Keratinocyte (primary cell): ENCODE measurements around the gene HORMAD2. TPM values are rescaled to one million over a fixed set of nuclear protein-coding genes. Genes with fewer than 3 reads are reported as not detected.

Source experiments
- DNase-seq: peaks from one replicate; pipeline ENCODE4 v3.0.0-alpha.2; 2011; ENCODE audit warnings: low read depth, missing footprints, low spot score
- FAIRE-seq: peaks from 2 replicates; lab custom pipeline; 2011; peaks lifted over from hg19 to GRCh38; lab: Jason Lieb, UNC
- H2AFZ ChIP-seq: 2 replicates; pipeline ENCODE4 v1.6.0; 2012; ENCODE audit warnings: low read length, control low read depth, inconsistent platforms; ENCODE audit not compliant: control insufficient read depth
- H3K27ac ChIP-seq: 2 replicates; pipeline ENCODE4 v1.5.1; 2011; ENCODE audit warnings: low read length; ENCODE audit not compliant: control insufficient read depth, insufficient read depth
- H3K27me3 ChIP-seq: 3 replicates; pipeline ENCODE4 v1.6.0; 2011; ENCODE audit warnings: low read length; ENCODE audit not compliant: control insufficient read depth, insufficient read depth; ENCODE audit errors: extremely low read depth
- H3K36me3 ChIP-seq, 2 experiments: 2 replicates in 1 of 2; 3 replicates in 1 of 2; pipeline ENCODE4 v1.5.1; 2011; ENCODE audit warnings: low read length in 2 of 2, mild to moderate bottlenecking in 1 of 2; ENCODE audit not compliant: control insufficient read depth in 2 of 2, insufficient read depth in 2 of 2; ENCODE audit errors: extremely low read depth in 1 of 2
- H3K4me1 ChIP-seq: 3 replicates; pipeline ENCODE4 v1.5.1; 2011; ENCODE audit warnings: low read length; ENCODE audit not compliant: control insufficient read depth, insufficient read depth; ENCODE audit errors: extremely low read depth
- H3K4me2 ChIP-seq: 3 replicates; pipeline ENCODE4 v1.6.0; 2011; ENCODE audit warnings: low read depth, low read length; ENCODE audit not compliant: control insufficient read depth, insufficient read depth; ENCODE audit errors: extremely low read depth
- H3K4me3 ChIP-seq, 3 experiments: fragments of 200-600 bp in 1 of 3; sonication (generic) in 1 of 3; 2 replicates in 2 of 3; 3 replicates in 1 of 3; pipeline ENCODE4 v1.5.1; 2011 to 2016; ENCODE audit warnings: low read length in 3 of 3, mild to moderate bottlenecking in 3 of 3, control low read depth in 2 of 3, inconsistent platforms in 1 of 3, low read depth in 1 of 3, mixed read lengths in 1 of 3, mixed run types in 1 of 3, moderate library complexity in 1 of 3; ENCODE audit not compliant: control insufficient read depth in 2 of 3, insufficient read depth in 2 of 3; ENCODE audit errors: extremely low read depth in 1 of 3
- H3K79me2 ChIP-seq: 2 replicates; pipeline ENCODE4 v1.6.0; 2012; ENCODE audit warnings: low read length; ENCODE audit not compliant: control insufficient read depth, insufficient read depth
- H3K9ac ChIP-seq: 3 replicates; pipeline ENCODE4 v1.6.0; 2011; ENCODE audit warnings: low read length; ENCODE audit not compliant: control insufficient read depth, insufficient read depth; ENCODE audit errors: extremely low read depth
- H3K9me1 ChIP-seq: 3 replicates; pipeline ENCODE4 v1.6.0; 2011; ENCODE audit warnings: low read length; ENCODE audit not compliant: control insufficient read depth, insufficient read depth; ENCODE audit errors: extremely low read depth
- H3K9me3 ChIP-seq: 2 replicates; pipeline ENCODE4 v1.5.1; 2012; ENCODE audit warnings: low read depth, low read length; ENCODE audit not compliant: control insufficient read depth
- H4K20me1 ChIP-seq: 3 replicates; pipeline ENCODE4 v1.6.0; 2011; ENCODE audit warnings: low read length; ENCODE audit not compliant: control insufficient read depth, insufficient read depth; ENCODE audit errors: extremely low read depth
- CTCF ChIP-seq, 3 experiments: IDR thresholded peaks in 1 of 3; conservative IDR thresholded peaks in 1 of 3; optimal IDR thresholded peaks in 1 of 3; 2 replicates in 2 of 3; 3 replicates in 1 of 3; pipeline versions ENCODE3 to v1.5.1; 2011; ENCODE audit warnings: low read length in 3 of 3, mild to moderate bottlenecking in 3 of 3, moderate library complexity in 2 of 3, control low read depth in 1 of 3, inconsistent platforms in 1 of 3; ENCODE audit not compliant: insufficient read depth in 2 of 3; ENCODE audit errors: extremely low read depth in 1 of 3
- EZH2 ChIP-seq: IDR thresholded peaks from one replicate; pipeline ENCODE4 v1.6.1; 2012; ENCODE audit warnings: inconsistent platforms, mild to moderate bottlenecking, low read length, moderate library complexity
- dilution Hi-C: fragments of 300-500 bp; cut with MboI; formaldehyde crosslinking; loops from one replicate; pipeline ENCODE4 v1.7.0; 2020; ENCODE audit warnings: low sequenced_read_pairs; ENCODE audit not compliant: extremely low pct_ligation_motif_present
- polyA plus RNA-seq, 5 experiments: library from polyadenylated mRNA; depleted of rRNA in 3 of 5; stranded (reverse) in 3 of 5; stranded (forward) in 1 of 5; unstranded in 1 of 5; fragments of >200 nt; gene quantifications; 1 replicate in 1 of 5; 2 replicates in 3 of 5; 3 replicates in 1 of 5; pipeline versions ENCODE4 v1.2.1 to v1.2.3, GENCODE V29; 2011 to 2012; ENCODE audit warnings: missing spikeins in 2 of 5, low read depth in 1 of 5, low replicate concordance in 1 of 5

Gene HORMAD2
- polyA plus RNA-seq, 1 donor (not counting 4 experiments of a cell fraction or from before 2014, with no cell fraction given), result not detected

- DNase-seq, result no peak
- H3K4me3 ChIP-seq, result no peak overlapping the region
- no peaks in the 10 kb centered on the region for H3K27me3 ChIP-seq
- no peak for TF ChIP-seq CTCF (optimal IDR thresholded peaks at IDR 0.05 in 1 of 3, IDR thresholded peaks at IDR 0.05 in 1 of 3, conservative IDR thresholded peaks at IDR 0.05 in 1 of 3; ENCODE audit: extremely low read depth in 1 of 3, insufficient read depth in 2 of 3, low read length in 3 of 3)
- TF ChIP-seq EZH2, result no peak
- H3K4me2 ChIP-seq, result no peak overlapping the region
- H3K9ac ChIP-seq, result no peak overlapping the region
- FAIRE-seq, result no peak
- H3K9me3 ChIP-seq, result no peaks in the 10 kb centered on the region
- H3K27ac ChIP-seq, result no peak overlapping the region
- H3K4me1 ChIP-seq, result no peaks in the 10 kb centered on the region
- H3K36me3 ChIP-seq, result no peaks in the 10 kb centered on the region
- dilution Hi-C loops, result no loop called here
- H4K20me1 ChIP-seq, result no peaks in the 10 kb centered on the region
- no peaks in the 10 kb centered on the region for H3K9me1 ChIP-seq
- H2AFZ ChIP-seq, result no peak overlapping the region
- H3K79me2 ChIP-seq, result no peaks in the 10 kb centered on the region
Measured at GRCh38 chr22:30186510-30186909, 106.2 kb downstream of the HORMAD2 start.

- FAIRE-seq, result no peak
- H3K4me3 ChIP-seq, result no peak overlapping the region
- no peaks in the 10 kb centered on the region for H3K27me3 ChIP-seq
- H3K4me1 ChIP-seq, result peaks cover under 1% of the 10 kb centered on the region
- no peaks in the 10 kb centered on the region for H4K20me1 ChIP-seq
- TF ChIP-seq EZH2 (no peak), CTCF (optimal IDR thresholded peaks at IDR 0.05 in 1 of 3, IDR thresholded peaks at IDR 0.05 in 1 of 3, conservative IDR thresholded peaks at IDR 0.05 in 1 of 3; ENCODE audit: extremely low read depth in 1 of 3, insufficient read depth in 2 of 3, low read length in 3 of 3) (no peak)
- dilution Hi-C loops, result no loop called here
- H2AFZ ChIP-seq, result no peak overlapping the region
- no peaks in the 10 kb centered on the region for H3K36me3 ChIP-seq
- H3K9me3 ChIP-seq, result no peaks in the 10 kb centered on the region
- no peak overlapping the region for H3K27ac ChIP-seq
- no peak overlapping the region for H3K4me2 ChIP-seq
- no peak overlapping the region for H3K9ac ChIP-seq
- H3K9me1 ChIP-seq, result no peaks in the 10 kb centered on the region
- no peak for DNase-seq
- no peaks in the 10 kb centered on the region for H3K79me2 ChIP-seq
Measured at GRCh38 chr22:30187094-30187493, 106.8 kb downstream of the HORMAD2 start.
